Bronchial epithelial cell (primary cell): ENCODE measurements around the gene LPCAT2. TPM values are rescaled to one million over a fixed set of nuclear protein-coding genes. Genes with fewer than 3 reads are reported as not detected.
A peak's percentile ranks its signal among the peaks of the same experiment; 100 is the strongest.

Experiments
- DNase-seq: peaks from one replicate; pipeline ENCODE4 v3.0.0-alpha.2; 2010; ENCODE audit warnings: low read depth
- FAIRE-seq: peaks from 2 replicates; lab custom pipeline; 2011; peaks lifted over from hg19 to GRCh38; lab: Jason Lieb, UNC
- H3K27me3 ChIP-seq: 2 replicates; pipeline ENCODE4 v1.5.1; 2011; ENCODE audit warnings: low read length; ENCODE audit not compliant: control insufficient read depth, insufficient read depth
- H3K36me3 ChIP-seq: 2 replicates; pipeline ENCODE4 v1.5.1; 2011; ENCODE audit warnings: low read length; ENCODE audit not compliant: control insufficient read depth, insufficient read depth
- H3K4me3 ChIP-seq: 2 replicates; pipeline ENCODE4 v1.5.1; 2011; ENCODE audit warnings: mild to moderate bottlenecking, low read depth, low read length, control low read depth
- CTCF ChIP-seq: IDR thresholded peaks from 2 replicates; pipeline ENCODE4 v1.5.1; 2011; ENCODE audit warnings: mild to moderate bottlenecking, moderate library complexity, low read length, control low read depth, inconsistent platforms; ENCODE audit not compliant: insufficient read depth, severe bottlenecking
- total RNA-seq: library from RNA; depleted of rRNA; stranded (reverse); fragments of >200 nt; gene quantifications from 2 replicates; pipeline ENCODE4 v1.2.1, GENCODE V29; 2014

LPCAT2 gene
- total RNA-seq, 1 donor from 2014 or later, result 11.8 TPM

GRCh38 chr16:55532227-55532626 is 23.4 kb downstream of the LPCAT2 start:
- FAIRE-seq (no peak), DNase-seq (no peak)
- H3K27me3 ChIP-seq, result no peaks in the 10 kb centered on the region
- H3K4me3 ChIP-seq, result no peak overlapping the region
- H3K36me3 ChIP-seq, result peaks cover 1% of the 10 kb centered on the region
- TF ChIP-seq CTCF, result no peak

- no peaks in the 10 kb centered on the region for H3K36me3 ChIP-seq
- no peak for TF ChIP-seq CTCF
- no peak for FAIRE-seq
- DNase-seq, result peak; percentile 80
- no peak overlapping the region for H3K4me3 ChIP-seq
- H3K27me3 ChIP-seq, result no peaks in the 10 kb centered on the region
These were observed 25.9 kb downstream of the LPCAT2 start for GRCh38 chr16:55534756-55535155.

GRCh38 chr16:55539049-55539448 is 30.2 kb downstream of the LPCAT2 start:
- FAIRE-seq (no peak), DNase-seq (peak; percentile 65)
- H3K4me3 ChIP-seq, result no peak overlapping the region
- no peaks in the 10 kb centered on the region for H3K36me3 ChIP-seq
- no peaks in the 10 kb centered on the region for H3K27me3 ChIP-seq
- no peak for TF ChIP-seq CTCF

GRCh38 chr16:55539488-55539887 is 30.6 kb downstream of the LPCAT2 start:
- TF ChIP-seq CTCF, result no peak
- no peak overlapping the region for H3K4me3 ChIP-seq
- DNase-seq (no peak), FAIRE-seq (no peak)
- H3K36me3 ChIP-seq, result no peaks in the 10 kb centered on the region
- no peaks in the 10 kb centered on the region for H3K27me3 ChIP-seq

GRCh38 chr16:55540221-55540620 is 31.3 kb downstream of the LPCAT2 start:
- Histone ChIP-seq H3K4me3 (no peak overlapping the region), H3K36me3 (no peaks in the 10 kb centered on the region), H3K27me3 (no peaks in the 10 kb centered on the region)
- FAIRE-seq (no peak), DNase-seq (no peak)
- no peak for TF ChIP-seq CTCF

GRCh38 chr16:55542459-55543082 is 33.7 kb downstream of the LPCAT2 start:
- H3K4me3 ChIP-seq, result no peak overlapping the region
- no peaks in the 10 kb centered on the region for H3K36me3 ChIP-seq
- DNase-seq (peak; percentile 83), FAIRE-seq (peak; percentile 73)
- no peak for TF ChIP-seq CTCF
- H3K27me3 ChIP-seq, result no peaks in the 10 kb centered on the region
